Measurements from ENCODE around the gene ZNF141.
"Not testable (repeated sequence)": the region's sequence is repeated elsewhere in the genome, so short reads cannot be mapped to it uniquely, and the experiment has no call there.

Gene ZNF141

DNA sequence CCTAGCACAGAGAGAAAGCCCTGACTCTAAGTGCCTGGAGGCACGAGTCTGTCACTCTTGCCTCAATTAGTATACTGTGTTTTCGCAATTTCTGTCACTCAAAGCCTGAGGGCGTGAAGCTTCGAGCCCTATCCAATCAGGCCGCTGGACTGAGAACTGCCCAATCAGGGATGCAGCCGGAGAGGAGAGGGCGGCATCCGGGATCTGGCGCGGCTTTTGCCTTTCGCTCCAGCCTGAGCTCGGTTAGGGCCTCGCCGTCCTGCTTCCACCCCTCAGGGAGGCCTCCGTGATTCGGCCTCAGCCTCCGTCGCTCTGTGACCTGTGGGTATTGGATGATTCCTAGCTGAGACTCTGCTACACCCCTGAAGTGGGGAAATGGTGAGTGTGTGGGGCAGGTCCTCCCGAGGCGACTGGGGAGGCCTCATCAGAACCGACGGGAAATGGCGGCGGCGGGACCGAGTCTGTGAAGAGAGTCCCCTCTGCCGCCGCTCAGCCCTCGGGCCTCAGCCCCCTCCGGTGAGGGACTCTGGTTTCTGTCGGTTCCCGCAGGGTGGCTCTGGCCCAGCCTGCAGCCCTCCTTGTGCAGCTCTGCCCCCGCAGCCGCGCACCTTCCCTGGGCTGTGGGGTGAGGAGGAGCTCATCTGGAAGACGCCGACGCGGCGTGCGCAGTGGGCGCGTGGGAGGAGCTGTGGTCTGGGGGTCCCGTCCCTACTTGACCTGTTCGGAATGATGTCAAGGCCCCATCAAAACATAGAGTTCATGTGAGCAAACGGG, 48.5 kb downstream of the ZNF141 start:
- DNase-seq (ENCODE audit: low read depth): no peak

DNA sequence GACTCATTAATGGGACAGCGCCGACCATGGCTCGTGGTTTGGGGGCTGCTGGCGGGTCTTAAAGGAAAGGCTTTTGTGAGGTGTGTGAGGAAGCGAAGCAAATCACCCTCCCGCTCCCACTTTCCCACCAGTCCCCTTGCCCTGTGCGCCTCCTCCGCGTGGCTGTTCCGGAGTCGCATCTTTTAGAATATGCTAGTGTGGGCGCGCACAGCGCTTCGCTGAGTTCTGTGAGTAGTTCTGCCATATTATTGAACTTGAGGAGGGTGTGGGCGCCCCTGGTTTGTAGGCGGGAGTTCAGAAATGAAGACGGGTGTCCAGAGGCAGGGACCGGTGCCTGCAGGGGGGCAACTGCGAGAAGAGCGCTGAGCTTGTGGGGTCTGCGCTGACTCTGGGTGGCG, 49.1 kb downstream of the ZNF141 start:
- no peak for DNase-seq (ENCODE audit: low read depth)

DNA sequence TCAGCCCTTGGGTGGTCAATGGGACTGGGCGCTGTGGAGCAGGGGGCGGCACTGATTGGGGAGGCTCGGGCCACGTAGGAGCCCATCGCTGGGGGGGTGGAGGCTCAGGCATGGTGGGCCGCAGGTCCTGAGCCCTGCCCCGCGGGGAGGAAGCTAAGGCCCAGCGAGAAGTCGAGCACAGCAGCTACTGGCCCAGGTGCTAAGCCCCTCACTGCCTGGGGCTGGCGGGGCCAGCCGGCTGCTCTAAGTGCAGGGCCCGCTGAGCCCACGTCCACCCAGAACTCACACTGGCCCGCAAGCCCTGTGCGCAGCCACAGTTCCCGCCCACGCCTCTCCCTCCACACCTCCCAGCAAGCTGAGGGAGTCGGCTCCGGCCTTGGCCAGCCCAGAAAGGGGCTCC, 66.4 kb downstream of the ZNF141 start:
- DNase-seq (ENCODE audit: low read depth): no peak

DNA sequence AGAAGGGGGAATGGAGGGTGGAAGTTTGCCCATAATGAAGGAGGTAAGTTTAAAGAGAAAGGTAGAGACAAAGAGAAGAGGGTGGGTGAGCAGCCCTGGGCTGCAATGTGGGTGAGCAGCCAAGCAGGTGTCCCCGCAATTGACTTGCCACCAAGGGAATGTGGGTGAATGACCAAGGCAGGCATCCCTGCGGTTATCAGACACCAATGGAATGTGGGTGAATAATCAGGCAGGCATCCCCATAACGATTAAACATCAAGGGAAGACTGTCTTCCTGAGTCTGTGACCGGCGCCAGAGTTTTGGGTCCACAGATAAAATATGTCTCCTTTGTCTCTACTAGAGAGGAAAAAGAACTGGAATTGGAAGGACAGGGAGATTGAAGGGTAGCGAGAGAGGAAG, 70.7 kb downstream of the ZNF141 start:
- DNase-seq (ENCODE audit: low read depth): not testable (repeated sequence)

DNA sequence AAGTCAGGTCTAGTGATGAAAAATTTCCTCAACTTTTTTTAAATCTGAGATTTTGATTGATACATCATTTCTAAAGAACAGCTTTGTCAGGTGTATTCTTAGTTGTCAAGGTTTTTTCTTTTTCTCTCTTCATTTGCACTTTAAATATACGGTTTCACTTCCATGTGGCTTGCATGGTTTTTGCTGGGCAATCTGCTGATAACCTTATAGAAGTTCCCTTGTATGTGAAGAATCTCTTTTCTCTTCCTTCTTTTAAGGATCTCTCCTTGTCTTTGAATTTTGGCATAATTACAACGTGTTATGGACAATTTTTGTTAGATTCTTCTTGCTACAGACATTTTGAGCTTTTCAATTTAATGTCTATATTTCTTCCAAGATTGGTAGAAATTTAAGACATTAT, 85.0 kb downstream of the ZNF141 start:
- DNase-seq (ENCODE audit: low read depth): no peak

Measured in T-helper 22 cell (primary cell).